ENCODE results near the gene NEK7. TPM values are rescaled to one million over a fixed set of nuclear protein-coding genes. Genes with fewer than 3 reads are reported as not detected.
"Not testable (repeated sequence)": the region's sequence is repeated elsewhere in the genome, so short reads cannot be mapped to it uniquely, and the experiment has no call there.

The NEK7 gene
- total and polyA plus RNA-seq, 4 donors, result 20.2 to 95.1 (median 42.8) TPM

GRCh38 chr1:198191117-198191516 is 34.3 kb downstream of the NEK7 start:
- Histone ChIP-seq H3K9me3 (ENCODE audit: control insufficient read depth, insufficient read depth, low read length) (no peaks in the 10 kb centered on the region), H3K27ac (ENCODE audit: low read depth, low read length) (no peak overlapping the region), H3K36me3 (ENCODE audit: control insufficient read depth, insufficient read depth, low read length) (no peaks in the 10 kb centered on the region), H3K4me3 (ENCODE audit: low read depth, low read length) (no peak overlapping the region), H3K4me1 (ENCODE audit: control insufficient read depth, insufficient read depth, low read length) (no peaks in the 10 kb centered on the region), H3K27me3 (ENCODE audit: control insufficient read depth, insufficient read depth, low read length) (no peaks in the 10 kb centered on the region)
- DNase-seq (ENCODE audit: low read depth in 4 of 6, low spot score in 6 of 6), result no peak
- WGBS (ENCODE audit: insufficient coverage), result no CpG with 5 or more reads among the region's 2 CpGs

GRCh38 chr1:198193871-198194270 is 37.1 kb downstream of the NEK7 start:
- H3K36me3 ChIP-seq (ENCODE audit: control insufficient read depth, insufficient read depth, low read length); DNase-seq (ENCODE audit: low read depth in 4 of 6, low spot score in 6 of 6); H3K9me3 ChIP-seq (ENCODE audit: control insufficient read depth, insufficient read depth, low read length); H3K4me1 ChIP-seq (ENCODE audit: control insufficient read depth, insufficient read depth, low read length); H3K4me3 ChIP-seq (ENCODE audit: low read depth, low read length); H3K27me3 ChIP-seq (ENCODE audit: control insufficient read depth, insufficient read depth, low read length); H3K27ac ChIP-seq (ENCODE audit: low read depth, low read length): not testable (repeated sequence)
- no CpG with 5 or more reads among the region's 1 CpG for WGBS (ENCODE audit: insufficient coverage)

GRCh38 chr1:198196630-198197029 is 39.8 kb downstream of the NEK7 start:
- H3K4me1 ChIP-seq (ENCODE audit: control insufficient read depth, insufficient read depth, low read length), result peaks cover 5% of the 10 kb centered on the region
- no peaks in the 10 kb centered on the region for H3K36me3 ChIP-seq (ENCODE audit: control insufficient read depth, insufficient read depth, low read length)
- WGBS (ENCODE audit: insufficient coverage), result 95% methylated on average over 3 of the region's 3 CpGs
- DNase-seq (ENCODE audit: low read depth in 4 of 6, low spot score in 6 of 6), result no peak
- no peak overlapping the region for H3K27ac ChIP-seq (ENCODE audit: low read depth, low read length)
- no peak overlapping the region for H3K4me3 ChIP-seq (ENCODE audit: low read depth, low read length)
- H3K27me3 ChIP-seq (ENCODE audit: control insufficient read depth, insufficient read depth, low read length), result no peaks in the 10 kb centered on the region
- H3K9me3 ChIP-seq (ENCODE audit: control insufficient read depth, insufficient read depth, low read length), result no peaks in the 10 kb centered on the region

- no peaks in the 10 kb centered on the region for H3K36me3 ChIP-seq (ENCODE audit: control insufficient read depth, insufficient read depth, low read length)
- no peaks in the 10 kb centered on the region for H3K27me3 ChIP-seq (ENCODE audit: control insufficient read depth, insufficient read depth, low read length)
- no peak for DNase-seq (ENCODE audit: low read depth in 4 of 6, low spot score in 6 of 6)
- H3K9me3 ChIP-seq (ENCODE audit: control insufficient read depth, insufficient read depth, low read length), result no peaks in the 10 kb centered on the region
- H3K4me1 ChIP-seq (ENCODE audit: control insufficient read depth, insufficient read depth, low read length), result peaks cover 5% of the 10 kb centered on the region
- H3K4me3 ChIP-seq (ENCODE audit: low read depth, low read length), result no peak overlapping the region
- H3K27ac ChIP-seq (ENCODE audit: low read depth, low read length), result no peak overlapping the region
- WGBS (ENCODE audit: insufficient coverage), result no CpG with 5 or more reads among the region's 1 CpG
Observed at GRCh38 chr1:198197285-198197684, 40.5 kb downstream of the NEK7 start.

- Histone ChIP-seq H3K27me3 (ENCODE audit: control insufficient read depth, insufficient read depth, low read length) (no peaks in the 10 kb centered on the region), H3K36me3 (ENCODE audit: control insufficient read depth, insufficient read depth, low read length) (no peaks in the 10 kb centered on the region), H3K27ac (ENCODE audit: low read depth, low read length) (no peak overlapping the region), H3K4me3 (ENCODE audit: low read depth, low read length) (no peak overlapping the region), H3K9me3 (ENCODE audit: control insufficient read depth, insufficient read depth, low read length) (no peaks in the 10 kb centered on the region), H3K4me1 (ENCODE audit: control insufficient read depth, insufficient read depth, low read length) (peaks cover 9% of the 10 kb centered on the region)
- no peak for DNase-seq (ENCODE audit: low read depth in 4 of 6, low spot score in 6 of 6)
Observed at GRCh38 chr1:198199105-198199504, 42.3 kb downstream of the NEK7 start.

GRCh38 chr1:198201956-198202784 is 45.4 kb downstream of the NEK7 start:
- H3K27ac ChIP-seq (ENCODE audit: low read depth, low read length), result peak overlapping the region; percentile 13
- no peaks in the 10 kb centered on the region for H3K9me3 ChIP-seq (ENCODE audit: control insufficient read depth, insufficient read depth, low read length)
- H3K27me3 ChIP-seq (ENCODE audit: control insufficient read depth, insufficient read depth, low read length), result no peaks in the 10 kb centered on the region
- peaks cover 20% of the 10 kb centered on the region for H3K4me1 ChIP-seq (ENCODE audit: control insufficient read depth, insufficient read depth, low read length)
- no peak for DNase-seq (ENCODE audit: low read depth in 4 of 6, low spot score in 6 of 6)
- no peaks in the 10 kb centered on the region for H3K36me3 ChIP-seq (ENCODE audit: control insufficient read depth, insufficient read depth, low read length)
- WGBS (ENCODE audit: insufficient coverage), result 93% methylated on average over 5 of the region's 10 CpGs
- H3K4me3 ChIP-seq (ENCODE audit: low read depth, low read length), result no peak overlapping the region

GRCh38 chr1:198203434-198203833 is 46.6 kb downstream of the NEK7 start:
- DNase-seq (ENCODE audit: low read depth in 4 of 6, low spot score in 6 of 6), result no peak
- peaks cover 15% of the 10 kb centered on the region for H3K4me1 ChIP-seq (ENCODE audit: control insufficient read depth, insufficient read depth, low read length)
- 83% methylated on average over 1 of the region's 1 CpG for WGBS (ENCODE audit: insufficient coverage)
- no peak overlapping the region for H3K27ac ChIP-seq (ENCODE audit: low read depth, low read length)
- H3K4me3 ChIP-seq (ENCODE audit: low read depth, low read length), result no peak overlapping the region
- H3K9me3 ChIP-seq (ENCODE audit: control insufficient read depth, insufficient read depth, low read length), result no peaks in the 10 kb centered on the region
- H3K27me3 ChIP-seq (ENCODE audit: control insufficient read depth, insufficient read depth, low read length), result no peaks in the 10 kb centered on the region
- H3K36me3 ChIP-seq (ENCODE audit: control insufficient read depth, insufficient read depth, low read length), result no peaks in the 10 kb centered on the region

- H3K9me3 ChIP-seq (ENCODE audit: control insufficient read depth, insufficient read depth, low read length), result no peaks in the 10 kb centered on the region
- 38% methylated on average over 2 of the region's 5 CpGs for WGBS (ENCODE audit: insufficient coverage)
- H3K4me3 ChIP-seq (ENCODE audit: low read depth, low read length), result no peak overlapping the region
- DNase-seq (ENCODE audit: low read depth in 4 of 6, low spot score in 6 of 6), result peak in 5 of 6 donors; percentile 17 to 77 (median 48)
- no peaks in the 10 kb centered on the region for H3K36me3 ChIP-seq (ENCODE audit: control insufficient read depth, insufficient read depth, low read length)
- peaks cover 15% of the 10 kb centered on the region for H3K4me1 ChIP-seq (ENCODE audit: control insufficient read depth, insufficient read depth, low read length)
- H3K27me3 ChIP-seq (ENCODE audit: control insufficient read depth, insufficient read depth, low read length), result no peaks in the 10 kb centered on the region
- H3K27ac ChIP-seq (ENCODE audit: low read depth, low read length), result peak overlapping the region; percentile 61
Observed at GRCh38 chr1:198205016-198205684, 48.4 kb downstream of the NEK7 start.

GRCh38 chr1:198206292-198206691 is 49.5 kb downstream of the NEK7 start:
- H3K27me3 ChIP-seq (ENCODE audit: control insufficient read depth, insufficient read depth, low read length), result no peaks in the 10 kb centered on the region
- H3K36me3 ChIP-seq (ENCODE audit: control insufficient read depth, insufficient read depth, low read length), result no peaks in the 10 kb centered on the region
- H3K27ac ChIP-seq (ENCODE audit: low read depth, low read length), result no peak overlapping the region
- peaks cover 15% of the 10 kb centered on the region for H3K4me1 ChIP-seq (ENCODE audit: control insufficient read depth, insufficient read depth, low read length)
- DNase-seq (ENCODE audit: low read depth in 4 of 6, low spot score in 6 of 6), result peak in 1 of 6 donors; percentile 34
- no CpG with 5 or more reads among the region's 3 CpGs for WGBS (ENCODE audit: insufficient coverage)
- H3K4me3 ChIP-seq (ENCODE audit: low read depth, low read length), result no peak overlapping the region
- H3K9me3 ChIP-seq (ENCODE audit: control insufficient read depth, insufficient read depth, low read length), result no peaks in the 10 kb centered on the region

GRCh38 chr1:198211696-198212095 is 54.9 kb downstream of the NEK7 start:
- H3K36me3 ChIP-seq (ENCODE audit: control insufficient read depth, insufficient read depth, low read length), result peaks cover 4% of the 10 kb centered on the region
- no peaks in the 10 kb centered on the region for H3K27me3 ChIP-seq (ENCODE audit: control insufficient read depth, insufficient read depth, low read length)
- no peak overlapping the region for H3K27ac ChIP-seq (ENCODE audit: low read depth, low read length)
- H3K4me1 ChIP-seq (ENCODE audit: control insufficient read depth, insufficient read depth, low read length), result no peaks in the 10 kb centered on the region
- DNase-seq (ENCODE audit: low read depth in 4 of 6, low spot score in 6 of 6), result no peak
- 92% methylated on average over 10 of the region's 11 CpGs for WGBS (ENCODE audit: insufficient coverage)
- H3K9me3 ChIP-seq (ENCODE audit: control insufficient read depth, insufficient read depth, low read length), result peaks cover 8% of the 10 kb centered on the region
- H3K4me3 ChIP-seq (ENCODE audit: low read depth, low read length), result no peak overlapping the region

All from spinal cord (tissue), 10 donors.